SK-N-SH treated with all-trans-retinoic acid at 6 μM for 48 hours (cell line): Measurements from ENCODE around the gene CDNF.

Experiments
- ATAC-seq: fragments of 200-7000 bp; cut with Tn5 transposase; 3 replicates; pipeline ENCODE4 v1.9.1; 2020; ENCODE audit warnings: mild to moderate bottlenecking, moderate library complexity
- ARNTL ChIP-seq: fragments of 450-650 bp; formaldehyde crosslinking; IDR thresholded peaks from 2 replicates; pipeline ENCODE4 v1.5.0; 2020; ENCODE audit warnings: low read depth, mild to moderate bottlenecking, moderate library complexity, borderline replicate concordance
- BACH2 ChIP-seq: fragments of 250-450 bp; sonication (Bioruptor Pico); IDR thresholded peaks from 2 replicates; pipeline ENCODE4 v1.9.0; 2021; ENCODE audit warnings: mild to moderate bottlenecking, borderline replicate concordance
- CREB5 ChIP-seq: fragments of 250-450 bp; sonication (Bioruptor Pico); IDR thresholded peaks from 2 replicates; pipeline ENCODE4 v1.5.1; 2020; ENCODE audit warnings: low read depth, mild to moderate bottlenecking, moderate library complexity
- CSDC2 ChIP-seq: fragments of 250-450 bp; sonication (Bioruptor Pico); IDR thresholded peaks from 2 replicates; pipeline ENCODE4 v1.5.0; 2020; ENCODE audit warnings: mild to moderate bottlenecking, moderate library complexity
- CSRNP3 ChIP-seq: fragments of 250-450 bp; sonication (Bioruptor Pico); IDR thresholded peaks from 2 replicates; pipeline ENCODE4 v1.5.1; 2021; ENCODE audit warnings: mild to moderate bottlenecking, moderate library complexity
- ESRRG ChIP-seq: fragments of 250-450 bp; sonication (Bioruptor Pico); IDR thresholded peaks from 2 replicates; pipeline ENCODE4 v1.6.1; 2021; ENCODE audit warnings: mild to moderate bottlenecking
- GLIS3 ChIP-seq: fragments of 250-450 bp; sonication (Bioruptor Pico); IDR thresholded peaks from 2 replicates; pipeline ENCODE4 v1.5.0; 2020; ENCODE audit warnings: mild to moderate bottlenecking, moderate library complexity
- ISL1 ChIP-seq: fragments of 250-450 bp; sonication (Bioruptor Pico); IDR thresholded peaks from 2 replicates; pipeline ENCODE4 v2.1.2; 2022; ENCODE audit warnings: mild to moderate bottlenecking, moderate library complexity
- OSR1 ChIP-seq: fragments of 250-450 bp; sonication (Bioruptor Pico); IDR thresholded peaks from 2 replicates; pipeline ENCODE4 v1.8.0; 2022; ENCODE audit warnings: moderate library complexity, mild to moderate bottlenecking, inconsistent platforms
- PATZ1 ChIP-seq: fragments of 250-450 bp; sonication (Bioruptor Pico); IDR thresholded peaks from 2 replicates; pipeline ENCODE4 v1.8.0; 2020; ENCODE audit warnings: mild to moderate bottlenecking, moderate library complexity, borderline replicate concordance
- POU6F1 ChIP-seq: fragments of 250-450 bp; sonication (Bioruptor Pico); IDR thresholded peaks from 2 replicates; pipeline ENCODE4 v1.8.0; 2021; ENCODE audit warnings: low read depth, mild to moderate bottlenecking, moderate library complexity, borderline replicate concordance
- PPARA ChIP-seq: fragments of 250-450 bp; sonication (Bioruptor Pico); IDR thresholded peaks from 2 replicates; pipeline ENCODE4 v1.5.0; 2020; ENCODE audit warnings: mild to moderate bottlenecking, borderline replicate concordance
- RARB ChIP-seq: fragments of 250-450 bp; sonication (Bioruptor Pico); IDR thresholded peaks from 2 replicates; pipeline ENCODE4 v1.8.0; 2021; ENCODE audit warnings: mild to moderate bottlenecking, moderate library complexity
- SNAI2 ChIP-seq: fragments of 250-450 bp; sonication (Bioruptor Pico); IDR thresholded peaks from 2 replicates; pipeline ENCODE4 v1.5.0; 2020; ENCODE audit warnings: mild to moderate bottlenecking, moderate library complexity
- TCF4 ChIP-seq: fragments of 250-450 bp; sonication (Bioruptor Pico); IDR thresholded peaks from 2 replicates; pipeline ENCODE4 v1.8.0; 2021; ENCODE audit warnings: mild to moderate bottlenecking, moderate library complexity, borderline replicate concordance
- TOX ChIP-seq: fragments of 250-450 bp; sonication (Bioruptor Pico); IDR thresholded peaks from 2 replicates; pipeline ENCODE4 v1.8.0; 2021; ENCODE audit warnings: mild to moderate bottlenecking, moderate library complexity, borderline replicate concordance
- ZC3H10 ChIP-seq: fragments of 250-450 bp; sonication (Bioruptor Pico); IDR thresholded peaks from 2 replicates; pipeline ENCODE4 v1.5.1; 2021; ENCODE audit warnings: mild to moderate bottlenecking, moderate library complexity
- ZFP3 ChIP-seq: fragments of 250-450 bp; sonication (Bioruptor Pico); IDR thresholded peaks from 2 replicates; pipeline ENCODE4 v1.5.0; 2020; ENCODE audit warnings: mild to moderate bottlenecking, moderate library complexity
- ZFP30 ChIP-seq: fragments of 450-650 bp; formaldehyde crosslinking; IDR thresholded peaks from 2 replicates; pipeline ENCODE4 v1.5.0; 2022; ENCODE audit warnings: mild to moderate bottlenecking, moderate library complexity
- ZNF565 ChIP-seq: fragments of 450-650 bp; formaldehyde crosslinking; conservative IDR thresholded peaks from 2 replicates; pipeline ENCODE4 v1.5.0; 2020; ENCODE audit warnings: low read depth, mild to moderate bottlenecking, moderate library complexity
- ZNF70 ChIP-seq: fragments of 450-650 bp; formaldehyde crosslinking; IDR thresholded peaks from 2 replicates; pipeline ENCODE4 v1.5.0; 2020; ENCODE audit warnings: mild to moderate bottlenecking, moderate library complexity
- ZNF8 ChIP-seq: fragments of 450-650 bp; formaldehyde crosslinking; IDR thresholded peaks from 2 replicates; pipeline ENCODE4 v1.5.0; 2020; ENCODE audit warnings: mild to moderate bottlenecking, moderate library complexity

Gene CDNF

GRCh38 chr10:14774214-14774580, 63.6 kb downstream of the CDNF start:
- no peak for ATAC-seq
- TF ChIP-seq ZFP30 (no peak), SNAI2 (CRISPR knock-in tag) (no peak), CSDC2 (no peak), ZFP3 (CRISPR knock-in tag) (no peak), POU6F1 (CRISPR knock-in tag) (no peak), GLIS3 (no peak), TOX (CRISPR knock-in tag) (no peak), BACH2 (CRISPR knock-in tag) (no peak), ZNF8 (CRISPR knock-in tag) (no peak), CREB5 (CRISPR knock-in tag) (no peak), ESRRG (no peak), ISL1 (CRISPR knock-in tag) (no peak), ZNF70 (no peak), TCF4 (CRISPR knock-in tag) (no peak), ZC3H10 (CRISPR knock-in tag) (no peak)

DNA sequence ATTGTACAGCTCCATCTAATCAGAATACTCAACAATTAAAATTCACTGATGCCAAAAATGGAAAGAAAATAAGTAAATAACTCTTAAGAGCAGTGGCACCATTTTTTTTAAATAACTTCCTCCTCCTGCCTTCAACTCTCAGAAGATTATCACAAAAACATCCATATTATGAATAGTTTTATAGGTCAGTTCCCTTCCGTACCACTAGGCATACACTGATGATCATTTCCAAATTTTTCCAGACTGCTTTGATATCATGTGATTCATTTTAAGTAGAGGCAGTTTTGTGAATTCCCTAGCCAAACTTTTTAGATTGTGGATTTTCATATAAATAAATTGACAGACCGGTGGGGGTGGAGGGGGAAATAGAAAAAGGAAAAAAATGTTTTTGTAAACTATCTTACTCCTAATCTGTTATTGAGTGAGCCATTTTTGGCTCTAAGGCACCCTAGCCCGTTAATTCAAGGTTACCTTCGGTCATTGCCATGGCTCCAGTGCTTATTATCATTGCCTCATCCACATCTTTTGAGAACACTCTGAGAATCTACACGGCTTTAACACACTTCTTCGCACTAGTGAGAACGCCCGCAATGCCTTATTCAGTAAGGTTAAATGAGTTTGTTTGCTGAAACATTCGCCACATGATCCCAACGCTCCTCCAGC, 64.2 kb downstream of the CDNF start:
- no peak for TF ChIP-seq TOX (CRISPR knock-in tag)
- no peak for TF ChIP-seq ZC3H10 (CRISPR knock-in tag)
- no peak for TF ChIP-seq GLIS3
- TF ChIP-seq ISL1 (CRISPR knock-in tag) = no peak
- ATAC-seq = no peak

- no peak for ATAC-seq
- TF ChIP-seq ZC3H10 (CRISPR knock-in tag) (no peak), GLIS3 (no peak), PATZ1 (CRISPR knock-in tag) (no peak), TCF4 (CRISPR knock-in tag) (no peak), ZFP3 (CRISPR knock-in tag) (no peak), BACH2 (CRISPR knock-in tag) (no peak), ISL1 (CRISPR knock-in tag) (no peak), ZNF8 (CRISPR knock-in tag) (no peak), CREB5 (CRISPR knock-in tag) (no peak), SNAI2 (CRISPR knock-in tag) (no peak), CSRNP3 (CRISPR knock-in tag) (no peak), RARB (no peak), PPARA (CRISPR knock-in tag) (no peak), ARNTL (no peak), ZNF70 (no peak), TOX (CRISPR knock-in tag) (no peak), OSR1 (CRISPR knock-in tag) (no peak), ESRRG (no peak)
- TF ChIP-seq, all 23 proteins: peak for 0
These were observed 65.4 kb downstream of the CDNF start for GRCh38 chr10:14772399-14772798.

- TF ChIP-seq ZNF565 (CRISPR knock-in tag) (no peak), CREB5 (CRISPR knock-in tag) (no peak), ARNTL (no peak), BACH2 (CRISPR knock-in tag) (no peak), SNAI2 (CRISPR knock-in tag) (no peak), GLIS3 (no peak), TCF4 (CRISPR knock-in tag) (no peak), RARB (no peak), CSDC2 (no peak), TOX (CRISPR knock-in tag) (no peak), PPARA (CRISPR knock-in tag) (no peak), ESRRG (no peak)
- no peak for ATAC-seq
These were observed 66.9 kb downstream of the CDNF start for GRCh38 chr10:14770927-14771326.
